Measurements from ENCODE around the gene ENDOU.

The ENDOU gene, protein sequence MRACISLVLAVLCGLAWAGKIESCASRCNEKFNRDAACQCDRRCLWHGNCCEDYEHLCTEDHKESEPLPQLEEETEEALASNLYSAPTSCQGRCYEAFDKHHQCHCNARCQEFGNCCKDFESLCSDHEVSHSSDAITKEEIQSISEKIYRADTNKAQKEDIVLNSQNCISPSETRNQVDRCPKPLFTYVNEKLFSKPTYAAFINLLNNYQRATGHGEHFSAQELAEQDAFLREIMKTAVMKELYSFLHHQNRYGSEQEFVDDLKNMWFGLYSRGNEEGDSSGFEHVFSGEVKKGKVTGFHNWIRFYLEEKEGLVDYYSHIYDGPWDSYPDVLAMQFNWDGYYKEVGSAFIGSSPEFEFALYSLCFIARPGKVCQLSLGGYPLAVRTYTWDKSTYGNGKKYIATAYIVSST

GRCh38 chr12:47725091-47725772, at the start of gene ENDOU:
Gene ENDOU, minus strand, starts transcription at chr12:47725490. Its CDS starts 77 bp downstream, at chr12:47725413.
- no peak for DNase-seq (ENCODE audit: low read depth in 1 of 2, low spot score in 1 of 2)

- DNase-seq (ENCODE audit: low read depth in 1 of 2, low spot score in 1 of 2): no peak
Measured at GRCh38 chr12:47774663-47775062, 49.4 kb upstream of the ENDOU start.

DNA sequence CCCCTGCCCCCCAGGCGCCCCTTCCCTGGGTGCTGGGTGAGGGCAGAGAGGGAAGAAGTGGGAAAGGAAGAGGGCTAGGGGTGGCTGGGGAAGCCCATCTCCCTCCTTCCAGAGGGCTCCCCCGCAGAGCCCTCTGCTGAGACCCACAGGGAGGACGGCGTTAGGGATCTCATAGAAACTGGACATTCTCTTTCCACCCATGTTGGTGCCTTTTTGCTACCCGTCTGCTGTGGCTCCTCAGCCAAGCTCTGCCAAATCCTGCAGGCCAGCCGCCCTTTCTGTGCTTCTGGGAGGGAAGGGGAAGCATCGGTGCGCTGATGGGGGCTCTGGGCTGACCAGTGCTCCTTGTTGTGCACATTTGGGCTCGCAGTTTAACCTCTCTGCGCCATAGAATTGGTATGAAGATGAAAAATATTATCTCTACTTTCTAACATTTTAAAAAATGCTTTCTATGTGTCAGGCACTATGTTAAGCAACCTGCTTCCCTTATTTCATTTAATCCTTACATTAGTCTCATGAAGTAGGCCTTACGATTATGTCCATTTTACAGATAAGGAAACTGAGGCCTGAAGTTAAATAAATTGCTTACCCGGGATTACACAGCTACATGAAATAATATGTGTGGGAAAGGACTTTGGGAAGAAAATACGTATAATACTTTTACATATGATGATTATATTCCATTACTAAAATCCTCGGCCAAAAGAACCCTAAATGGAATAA, 48.7 kb upstream of the ENDOU start:
- DNase-seq (ENCODE audit: low read depth in 1 of 2, low spot score in 1 of 2): no peak

GRCh38 chr12:47773062-47773857, 48.0 kb upstream of the ENDOU start, which contains the start of gene SLC48A1:
Gene SLC48A1, plus strand, starts transcription at chr12:47773238. Its CDS starts 67 bp downstream, at chr12:47773305.
- DNase-seq (ENCODE audit: low read depth in 1 of 2, low spot score in 1 of 2): peak; percentile 54 to 67

- DNase-seq (ENCODE audit: low read depth in 1 of 2, low spot score in 1 of 2): no peak
Measured at GRCh38 chr12:47772738-47773061, 47.4 kb upstream of the ENDOU start.

- DNase-seq (ENCODE audit: low read depth in 1 of 2, low spot score in 1 of 2): no peak
Measured at GRCh38 chr12:47772094-47772660, 46.9 kb upstream of the ENDOU start.

- no peak for DNase-seq (ENCODE audit: low read depth in 1 of 2, low spot score in 1 of 2)
Measured at GRCh38 chr12:47771304-47771703, 46.0 kb upstream of the ENDOU start.

- no peak for DNase-seq (ENCODE audit: low read depth in 1 of 2, low spot score in 1 of 2)
Measured at GRCh38 chr12:47770086-47770726, 44.9 kb upstream of the ENDOU start.

DNA sequence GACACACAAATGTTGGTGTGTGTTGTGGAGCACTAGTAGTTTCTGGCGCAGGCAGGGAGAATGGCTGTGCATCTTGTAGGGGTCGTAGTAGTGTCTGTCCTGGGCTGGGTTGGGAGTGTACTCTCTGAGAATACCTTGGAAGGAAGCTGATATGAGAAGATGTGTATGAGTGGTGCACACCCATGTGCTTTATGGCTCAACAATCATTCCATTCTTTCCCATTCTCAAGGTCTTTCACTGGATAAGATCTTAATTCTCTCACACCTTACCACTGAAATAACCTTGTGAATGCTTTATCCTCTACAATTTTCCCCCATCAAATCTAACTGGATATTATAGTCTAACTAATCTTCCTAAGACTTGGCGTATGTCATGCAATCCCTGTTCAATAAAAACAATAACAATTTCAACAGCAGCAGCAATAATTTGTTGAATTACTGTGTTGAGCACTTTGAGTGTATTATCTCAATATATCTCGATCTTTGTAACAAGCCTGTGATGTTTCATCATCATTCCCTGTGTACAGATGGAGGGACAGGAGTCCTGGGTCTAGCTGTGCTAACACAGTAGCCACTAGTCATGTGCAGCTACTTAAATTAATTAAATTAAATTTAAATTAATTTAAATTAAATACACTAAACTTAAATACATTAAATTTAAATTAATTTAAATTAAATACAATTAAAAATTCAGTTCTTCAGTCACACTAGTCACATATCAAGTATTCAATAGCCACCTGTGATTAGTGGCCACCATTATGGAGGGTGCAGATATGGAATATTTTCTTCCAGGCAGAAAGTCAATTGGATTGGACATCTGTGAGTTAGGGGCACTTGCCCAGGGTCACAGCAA, 44.2 kb upstream of the ENDOU start:
- no peak for DNase-seq (ENCODE audit: low read depth in 1 of 2, low spot score in 1 of 2)

DNA sequence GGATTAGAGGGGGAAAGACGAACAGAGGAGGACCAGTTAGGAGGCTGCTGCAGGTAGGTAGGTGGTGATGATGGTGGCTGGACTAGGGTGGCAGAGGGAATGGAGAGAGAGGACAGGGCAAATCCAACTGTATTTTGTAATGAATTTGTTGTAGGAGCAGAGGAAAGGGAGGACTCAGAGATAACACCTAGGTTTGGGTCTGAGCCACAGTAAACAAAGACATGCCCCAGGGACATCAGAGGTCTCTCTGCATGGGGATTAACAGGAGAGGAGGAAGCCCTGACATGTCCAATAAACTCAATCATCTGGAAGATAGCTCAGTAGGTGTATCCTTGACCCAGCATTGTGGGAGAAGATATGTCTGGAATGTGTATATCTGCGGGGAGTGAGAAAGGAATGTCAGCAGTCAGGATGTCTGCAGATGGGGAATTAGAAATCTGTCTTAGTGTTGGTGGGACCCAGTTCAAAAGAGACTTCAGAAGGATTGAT, 43.1 kb upstream of the ENDOU start:
- DNase-seq (ENCODE audit: low read depth in 1 of 2, low spot score in 1 of 2): no peak

DNA sequence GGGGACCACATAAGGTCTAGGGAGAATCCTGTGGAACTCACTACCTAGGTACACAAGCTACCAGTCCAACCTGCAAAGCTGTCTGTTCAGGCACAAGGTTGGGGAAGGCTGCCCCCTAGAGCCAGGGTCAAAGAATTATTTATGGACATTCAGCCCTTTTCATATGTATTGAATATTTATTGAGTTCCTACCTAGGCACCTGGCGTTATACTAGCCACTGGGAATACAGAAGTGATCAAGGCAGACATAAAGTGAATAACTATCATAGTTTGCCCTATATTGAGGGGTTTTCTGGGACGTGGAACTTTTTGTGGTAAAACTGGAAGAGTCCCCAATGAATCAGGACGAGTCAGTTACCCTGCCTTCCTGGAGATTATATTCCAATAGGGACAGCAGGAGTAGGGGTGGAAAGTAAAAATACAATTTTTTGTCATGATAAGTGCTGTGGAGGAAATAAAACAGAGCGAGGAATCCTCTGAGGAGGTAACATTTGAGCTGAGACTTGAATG, 42.0 kb upstream of the ENDOU start:
- peak; percentile 39 to 49 for DNase-seq (ENCODE audit: low read depth in 1 of 2, low spot score in 1 of 2)

GRCh38 chr12:47766502-47767215, 41.4 kb upstream of the ENDOU start:
- DNase-seq (ENCODE audit: low read depth in 1 of 2, low spot score in 1 of 2): no peak

GRCh38 chr12:47763481-47764346, 38.4 kb upstream of the ENDOU start:
- DNase-seq (ENCODE audit: low read depth in 1 of 2, low spot score in 1 of 2): no peak

GRCh38 chr12:47762850-47763465, 37.7 kb upstream of the ENDOU start:
- no peak for DNase-seq (ENCODE audit: low read depth in 1 of 2, low spot score in 1 of 2)

DNA sequence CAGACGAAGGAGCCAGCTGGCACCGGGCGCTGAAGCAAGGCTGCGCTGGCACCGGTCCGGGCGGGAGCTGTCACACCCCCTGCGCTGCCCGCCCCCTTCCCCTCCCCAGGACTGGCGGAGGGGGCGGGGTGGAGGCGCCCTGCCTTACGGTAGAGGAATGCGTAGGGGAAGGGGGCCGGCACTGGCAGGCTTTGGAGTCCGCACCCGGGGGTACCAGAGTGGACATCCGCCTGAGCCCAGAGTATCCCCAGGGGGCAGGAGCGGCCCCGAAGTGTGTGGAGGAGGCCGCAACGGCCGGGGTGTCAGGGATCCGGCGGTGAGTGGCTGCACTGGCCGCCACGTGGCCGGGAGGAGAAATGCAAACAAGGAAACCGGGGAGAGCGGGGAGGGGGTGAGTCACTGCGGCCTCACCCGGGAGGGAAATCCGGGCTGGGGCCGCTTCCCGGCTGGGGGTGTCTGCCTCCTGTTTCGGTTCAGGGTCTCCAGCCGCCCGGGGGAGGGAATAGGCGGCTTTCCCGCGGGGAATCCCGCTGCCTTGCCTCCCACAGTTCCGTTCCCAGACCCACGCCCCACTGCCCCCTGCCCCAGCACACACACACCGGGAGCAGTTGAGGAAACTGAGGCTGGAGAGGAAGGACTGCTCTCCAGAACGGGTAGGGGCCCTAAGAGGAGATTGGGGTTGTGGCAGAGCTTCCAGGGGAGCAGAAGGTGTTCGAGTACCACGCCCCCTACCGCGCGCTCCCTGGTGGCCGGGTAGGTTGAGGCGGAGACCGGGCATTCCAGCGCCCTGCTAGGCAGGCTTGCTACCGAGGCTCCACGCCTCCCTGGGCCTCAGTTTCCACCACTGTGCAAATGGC, 33.8 kb upstream of the ENDOU start, which contains the start of gene RAPGEF3:
Gene RAPGEF3 (minus strand): TSS at position 47 of the 857 bp plus-strand sequence. CDS start 324 bp downstream, outside the sequence.
- peak; percentile 37 to 49 for DNase-seq (ENCODE audit: low read depth in 1 of 2, low spot score in 1 of 2)

DNA sequence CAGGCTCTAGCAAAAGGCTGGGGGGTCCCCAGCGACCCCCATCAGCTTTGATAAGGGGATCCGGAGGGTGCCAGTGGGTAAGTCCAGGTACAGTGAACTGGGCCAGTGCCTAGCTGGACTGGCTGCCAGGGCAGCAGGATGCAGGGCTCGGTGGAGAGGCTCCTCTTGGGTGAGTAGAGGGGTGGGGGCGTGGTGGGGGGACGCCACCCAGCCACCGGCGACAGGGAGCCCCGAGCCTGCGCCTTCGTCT, 33.2 kb upstream of the ENDOU start:
- DNase-seq (ENCODE audit: low read depth in 1 of 2, low spot score in 1 of 2): no peak
